GM23338 (cell line): ENCODE results near the gene TMEM245. TPM values are rescaled to one million over a fixed set of nuclear protein-coding genes. Genes with fewer than 3 reads are reported as not detected.

ENCODE experiments used
- ATAC-seq: fragments of 200-7000 bp; cut with Tn5 transposase; 3 replicates; pipeline ENCODE4 v1.9.1; 2020
- DNase-seq: peaks from one replicate; pipeline ENCODE4 v3.0.0-alpha.2; 2015; ENCODE audit warnings: low spot score
- H2AFZ ChIP-seq: fragments of 200-600 bp; sonication (generic); 2 replicates; pipeline ENCODE4 v1.8.0; 2016; ENCODE audit warnings: antibody characterized with exemption, mild to moderate bottlenecking, moderate library complexity
- H3F3A ChIP-seq: fragments of 200-600 bp; sonication (generic); replicated peaks from 2 replicates; pipeline ENCODE4 v1.8.0; 2017; ENCODE audit warnings: antibody characterized with exemption, mixed run types, low read depth
- H3K27ac ChIP-seq: fragments of 200-600 bp; sonication (generic); 2 replicates; pipeline ENCODE4 v1.6.1; 2016; ENCODE audit warnings: low read depth
- H3K27me3 ChIP-seq: fragments of 200-600 bp; sonication (generic); 2 replicates; pipeline ENCODE4 v1.8.0; 2016; ENCODE audit warnings: mild to moderate bottlenecking, mixed run types, moderate library complexity; ENCODE audit not compliant: insufficient read depth
- H3K36me3 ChIP-seq: fragments of 200-600 bp; sonication (generic); 2 replicates; pipeline ENCODE4 v1.8.0; 2016; ENCODE audit warnings: mild to moderate bottlenecking; ENCODE audit not compliant: insufficient read depth
- H3K4me1 ChIP-seq: fragments of 200-600 bp; sonication (generic); 2 replicates; pipeline ENCODE4 v1.8.0; 2016; ENCODE audit warnings: mild to moderate bottlenecking, moderate library complexity; ENCODE audit not compliant: insufficient read depth
- H3K4me2 ChIP-seq: fragments of 200-600 bp; sonication (generic); 2 replicates; pipeline ENCODE4 v1.7.1; 2017; ENCODE audit warnings: mixed run types
- H3K4me3 ChIP-seq: fragments of 200-600 bp; sonication (generic); 2 replicates; pipeline ENCODE4 v1.6.1; 2016; ENCODE audit warnings: mixed run types
- H3K79me2 ChIP-seq: fragments of 200-600 bp; sonication (generic); replicated peaks from 2 replicates; pipeline ENCODE4 v1.8.0; 2017; ENCODE audit warnings: mild to moderate bottlenecking; ENCODE audit not compliant: insufficient read depth
- H3K9me2 ChIP-seq: fragments of 200-600 bp; sonication (generic); 2 replicates; pipeline ENCODE4 v1.8.0; 2017; ENCODE audit not compliant: insufficient read depth
- H4K20me1 ChIP-seq: fragments of 200-600 bp; sonication (generic); replicated peaks from 2 replicates; pipeline ENCODE4 v1.8.0; 2017; ENCODE audit warnings: mild to moderate bottlenecking; ENCODE audit not compliant: insufficient read depth
- H3K27ac Mint-ChIP-seq: 2 replicates; pipeline ENCODE4 v1.8.0; 2020; ENCODE audit warnings: inconsistent platforms, mild to moderate bottlenecking, moderate library complexity, mixed read lengths
- H3K27me3 Mint-ChIP-seq: 3 replicates; pipeline ENCODE4 v1.8.0; 2022; ENCODE audit warnings: low read depth, mild to moderate bottlenecking, moderate library complexity, mixed read lengths, inconsistent platforms; ENCODE audit not compliant: insufficient read depth, poor library complexity
- H3K36me3 Mint-ChIP-seq: 3 replicates; pipeline ENCODE4 v1.8.0; 2021; ENCODE audit warnings: low read depth, mild to moderate bottlenecking, inconsistent platforms, moderate library complexity, mixed read lengths
- H3K4me1 Mint-ChIP-seq: 3 replicates; pipeline ENCODE4 v1.8.0; 2020; ENCODE audit warnings: mild to moderate bottlenecking, inconsistent platforms, mixed read lengths
- H3K4me3 Mint-ChIP-seq: 3 replicates; pipeline ENCODE4 v1.8.0; 2021; ENCODE audit warnings: moderate library complexity, mild to moderate bottlenecking, inconsistent platforms, mixed read lengths
- H3K9me3 Mint-ChIP-seq: 3 replicates; pipeline ENCODE4 v1.8.0; 2020; ENCODE audit warnings: moderate library complexity, mild to moderate bottlenecking, inconsistent platforms, mixed read lengths
- CTCF ChIP-seq, 2 experiments: fragments of 200-600 bp in 1 of 2; sonication (generic) in 1 of 2; conservative IDR thresholded peaks; 2 replicates each; pipeline versions ENCODE4 v1.5.1 to v1.6.1; 2016 to 2017; ENCODE audit warnings: antibody characterized with exemption in 2 of 2, low read depth in 2 of 2, mild to moderate bottlenecking in 2 of 2, moderate library complexity in 1 of 2
- ETS1 ChIP-seq: IDR thresholded peaks from 2 replicates; pipeline ENCODE4 v1.6.1; 2016; ENCODE audit warnings: antibody characterized with exemption
- POLR2AphosphoS5 ChIP-seq: IDR thresholded peaks from 2 replicates; pipeline ENCODE4 v1.6.1; 2016; ENCODE audit warnings: antibody characterized with exemption, low read depth
- REST ChIP-seq: IDR thresholded peaks from one replicate; pipeline ENCODE4 v1.6.1; 2018; ENCODE audit warnings: antibody characterized with exemption; ENCODE audit not compliant: unreplicated experiment
- polyA plus RNA-seq: library from polyadenylated mRNA; unstranded; fragments of >200 nt; fragmentation: Nextera tagmentation; extraction: Ambion mirVana; gene quantifications from 2 replicates; pipeline ENCODE4 v1.2.1, GENCODE V29; 2016
- total RNA-seq: library from RNA; depleted of rRNA; stranded (reverse); fragments of >200 nt; shearing (Covaris generic); gene quantifications from 2 replicates; pipeline ENCODE4 v1.2.3, GENCODE V29; 2014

TMEM245 gene
- total and polyA plus RNA-seq, 2 experiments from 2014 or later, result 17.3 to 64.1 TPM

GRCh38 chr9:109133533-109133932, 13.8 kb upstream of the TMEM245 start:
- ATAC-seq, result no peak
- peaks cover 3% of the 10 kb centered on the region for H3K27me3 Mint-ChIP-seq
- no peak for DNase-seq
- Histone ChIP-seq H3F3A (no peaks in the 10 kb centered on the region), H3K4me2 (no peak overlapping the region), H3K27me3 (no peaks in the 10 kb centered on the region), H3K4me3 (no peak overlapping the region), H3K9me2 (no peaks in the 10 kb centered on the region), H2AFZ (no peak overlapping the region), H3K36me3 (no peaks in the 10 kb centered on the region), H3K79me2 (no peaks in the 10 kb centered on the region), H3K27ac (no peak overlapping the region), H3K4me1 (no peaks in the 10 kb centered on the region), H4K20me1 (no peaks in the 10 kb centered on the region)
- no peak overlapping the region for H3K4me3 Mint-ChIP-seq
- H3K36me3 Mint-ChIP-seq, result no peaks in the 10 kb centered on the region
- no peak overlapping the region for H3K27ac Mint-ChIP-seq
- H3K9me3 Mint-ChIP-seq, result no peaks in the 10 kb centered on the region
- TF ChIP-seq ETS1, result no peak
- no peak for TF ChIP-seq REST
- H3K4me1 Mint-ChIP-seq, result no peaks in the 10 kb centered on the region

- no peak overlapping the region for H3K27ac Mint-ChIP-seq
- ATAC-seq (no peak), DNase-seq (no peak)
- Histone ChIP-seq H2AFZ (no peak overlapping the region), H3K36me3 (no peaks in the 10 kb centered on the region), H3K27me3 (no peaks in the 10 kb centered on the region), H3K4me2 (no peak overlapping the region), H3K4me1 (no peaks in the 10 kb centered on the region), H3K79me2 (no peaks in the 10 kb centered on the region), H3F3A (no peaks in the 10 kb centered on the region), H3K27ac (no peak overlapping the region), H3K9me2 (no peaks in the 10 kb centered on the region), H3K4me3 (no peak overlapping the region), H4K20me1 (no peaks in the 10 kb centered on the region)
- TF ChIP-seq CTCF (conservative IDR thresholded peaks at IDR 0.05; ENCODE audit: low read depth in 2 of 2), result peak; percentile 21 to 31; a peak in 2 of 4 replicates
- no peak for TF ChIP-seq POLR2AphosphoS5
- no peak overlapping the region for H3K4me3 Mint-ChIP-seq
- H3K4me1 Mint-ChIP-seq, result no peaks in the 10 kb centered on the region
- H3K36me3 Mint-ChIP-seq, result no peaks in the 10 kb centered on the region
- H3K9me3 Mint-ChIP-seq, result no peaks in the 10 kb centered on the region
- peaks cover 3% of the 10 kb centered on the region for H3K27me3 Mint-ChIP-seq
Observed at GRCh38 chr9:109132567-109133021, 12.8 kb upstream of the TMEM245 start.
